ENCODE results near the gene FCRL2.

DNA sequence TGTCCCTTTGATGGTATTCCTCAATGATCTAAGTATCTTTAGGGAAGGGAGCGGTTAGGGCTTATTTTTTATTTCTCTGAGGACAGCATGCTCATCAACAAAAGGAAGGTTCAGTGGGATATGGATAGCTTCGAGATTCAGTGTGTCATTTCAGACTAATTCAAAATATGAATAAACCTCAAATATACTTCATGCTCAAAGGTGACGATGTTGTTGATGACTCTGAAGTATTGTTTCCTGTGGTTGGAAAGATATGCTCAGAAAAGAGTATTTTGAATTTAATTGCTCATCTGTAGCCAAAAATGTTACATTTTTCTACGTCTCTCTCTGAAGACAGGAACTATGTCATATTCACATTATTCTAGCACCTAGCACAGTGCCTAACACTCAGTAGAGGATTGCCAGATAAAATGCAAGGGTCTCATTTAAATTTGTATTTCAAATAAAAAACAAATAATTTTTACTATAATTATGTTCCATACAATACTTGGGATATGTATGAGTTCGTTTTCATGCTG lies 74.6 kb downstream of the FCRL2 start:
- TF ChIP-seq, protein P1, sequence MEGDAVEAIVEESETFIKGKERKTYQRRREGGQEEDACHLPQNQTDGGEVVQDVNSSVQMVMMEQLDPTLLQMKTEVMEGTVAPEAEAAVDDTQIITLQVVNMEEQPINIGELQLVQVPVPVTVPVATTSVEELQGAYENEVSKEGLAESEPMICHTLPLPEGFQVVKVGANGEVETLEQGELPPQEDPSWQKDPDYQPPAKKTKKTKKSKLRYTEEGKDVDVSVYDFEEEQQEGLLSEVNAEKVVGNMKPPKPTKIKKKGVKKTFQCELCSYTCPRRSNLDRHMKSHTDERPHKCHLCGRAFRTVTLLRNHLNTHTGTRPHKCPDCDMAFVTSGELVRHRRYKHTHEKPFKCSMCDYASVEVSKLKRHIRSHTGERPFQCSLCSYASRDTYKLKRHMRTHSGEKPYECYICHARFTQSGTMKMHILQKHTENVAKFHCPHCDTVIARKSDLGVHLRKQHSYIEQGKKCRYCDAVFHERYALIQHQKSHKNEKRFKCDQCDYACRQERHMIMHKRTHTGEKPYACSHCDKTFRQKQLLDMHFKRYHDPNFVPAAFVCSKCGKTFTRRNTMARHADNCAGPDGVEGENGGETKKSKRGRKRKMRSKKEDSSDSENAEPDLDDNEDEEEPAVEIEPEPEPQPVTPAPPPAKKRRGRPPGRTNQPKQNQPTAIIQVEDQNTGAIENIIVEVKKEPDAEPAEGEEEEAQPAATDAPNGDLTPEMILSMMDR (IDR thresholded peaks at IDR 0.05), result no peak
- TF ChIP-seq POLR2A (IDR thresholded peaks at IDR 0.05), result no peak
